CD4-positive, alpha-beta T cell treated with Interleukin-4 for 4 hours (primary cell): ENCODE data around the gene RFPL1.
"Not testable (repeated sequence)": the region's sequence is repeated elsewhere in the genome, so short reads cannot be mapped to it uniquely, and the experiment has no call there.

Experiments used
- DNase-seq: peaks from one replicate; pipeline ENCODE4 v3.0.0-alpha.2; 2020

The RFPL1 gene

GRCh38 chr22:29479417-29480261, 41.3 kb downstream of the RFPL1 start, which contains the start of gene NEFH:
Gene NEFH (plus strand): TSS chr22:29480218. CDS start chr22:29480263, 45 bp downstream.
- DNase-seq = no peak

GRCh38 chr22:29480262-29480511, 41.8 kb downstream of the RFPL1 start:
- no peak for DNase-seq

- peak; percentile 31 for DNase-seq
Observed at GRCh38 chr22:29480512-29481264, 42.3 kb downstream of the RFPL1 start.

- no peak for DNase-seq
Observed at GRCh38 chr22:29481265-29482000, 43.0 kb downstream of the RFPL1 start.

GRCh38 chr22:29482253-29482652, 43.9 kb downstream of the RFPL1 start:
- DNase-seq = no peak

GRCh38 chr22:29482726-29483125, 44.3 kb downstream of the RFPL1 start:
- no peak for DNase-seq

- no peak for DNase-seq
Observed at GRCh38 chr22:29483254-29483653, 44.9 kb downstream of the RFPL1 start.

- no peak for DNase-seq
Observed at GRCh38 chr22:29484642-29485041, 46.3 kb downstream of the RFPL1 start.

- no peak for DNase-seq
Observed at GRCh38 chr22:29485448-29485847, 47.1 kb downstream of the RFPL1 start.

- DNase-seq = no peak
Observed at GRCh38 chr22:29487426-29487986, 49.1 kb downstream of the RFPL1 start.

GRCh38 chr22:29489127-29489780, 50.9 kb downstream of the RFPL1 start:
- DNase-seq = not testable (repeated sequence)

GRCh38 chr22:29491012-29491411, 52.6 kb downstream of the RFPL1 start:
- no peak for DNase-seq
